ENCODE measurements around the gene LMAN2L.

DNA sequence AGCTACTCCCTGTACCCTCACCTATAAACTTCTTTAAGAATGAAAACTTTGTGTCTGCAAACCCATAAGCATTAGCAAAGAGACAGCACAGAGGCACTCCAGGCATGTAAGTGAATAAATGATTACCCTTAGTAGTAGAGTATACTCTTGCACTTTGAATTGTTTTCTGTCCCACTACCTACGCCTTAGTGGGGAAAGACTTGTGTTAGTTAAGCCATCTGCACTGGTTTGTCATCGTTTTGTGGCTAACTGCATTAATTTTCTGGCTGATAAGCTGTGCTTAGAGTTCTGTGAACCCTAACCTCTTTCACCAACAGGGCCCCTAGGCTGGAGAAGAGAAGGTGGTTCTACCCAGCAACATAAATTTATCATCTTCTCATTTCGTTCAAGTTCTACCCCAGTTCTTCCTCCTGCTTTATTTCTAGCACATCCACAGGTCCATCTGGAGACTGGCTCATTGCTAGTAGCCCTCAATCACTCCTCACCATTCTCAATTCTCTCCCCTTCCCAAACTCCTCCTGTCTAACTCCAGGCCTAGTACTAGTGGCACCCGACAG, 710 bp downstream of the LMAN2L start:
- TF ChIP-seq, protein P1, sequence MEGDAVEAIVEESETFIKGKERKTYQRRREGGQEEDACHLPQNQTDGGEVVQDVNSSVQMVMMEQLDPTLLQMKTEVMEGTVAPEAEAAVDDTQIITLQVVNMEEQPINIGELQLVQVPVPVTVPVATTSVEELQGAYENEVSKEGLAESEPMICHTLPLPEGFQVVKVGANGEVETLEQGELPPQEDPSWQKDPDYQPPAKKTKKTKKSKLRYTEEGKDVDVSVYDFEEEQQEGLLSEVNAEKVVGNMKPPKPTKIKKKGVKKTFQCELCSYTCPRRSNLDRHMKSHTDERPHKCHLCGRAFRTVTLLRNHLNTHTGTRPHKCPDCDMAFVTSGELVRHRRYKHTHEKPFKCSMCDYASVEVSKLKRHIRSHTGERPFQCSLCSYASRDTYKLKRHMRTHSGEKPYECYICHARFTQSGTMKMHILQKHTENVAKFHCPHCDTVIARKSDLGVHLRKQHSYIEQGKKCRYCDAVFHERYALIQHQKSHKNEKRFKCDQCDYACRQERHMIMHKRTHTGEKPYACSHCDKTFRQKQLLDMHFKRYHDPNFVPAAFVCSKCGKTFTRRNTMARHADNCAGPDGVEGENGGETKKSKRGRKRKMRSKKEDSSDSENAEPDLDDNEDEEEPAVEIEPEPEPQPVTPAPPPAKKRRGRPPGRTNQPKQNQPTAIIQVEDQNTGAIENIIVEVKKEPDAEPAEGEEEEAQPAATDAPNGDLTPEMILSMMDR (conservative IDR thresholded peaks at IDR 0.05 in 1 of 2, IDR thresholded peaks at IDR 0.05 in 1 of 2; ENCODE audit: low read depth in 1 of 2, low read length in 2 of 2), result no peak
- no peak for TF ChIP-seq EZH2 (IDR thresholded peaks at IDR 0.05; ENCODE audit: low read length, missing control alignments)
